NCI-H2196 treated with DMSO at 0.1 percent for 48 hours (cell line): Measurements from ENCODE around the gene ACSS3.

Experiments used
- DNase-seq: peaks from one replicate; lab custom pipeline; 2025; ENCODE audit not compliant: unreplicated experiment; lab: John Stamatoyannopoulos, UW

Gene ACSS3

GRCh38 chr12:81288651-81289050 is 210.8 kb downstream of the ACSS3 start:
- no peak for DNase-seq

GRCh38 chr12:81294325-81295190 is 216.7 kb downstream of the ACSS3 start:
- DNase-seq: no peak

GRCh38 chr12:81295251-81295650 is 217.4 kb downstream of the ACSS3 start:
- DNase-seq: no peak

GRCh38 chr12:81296556-81297305 is 218.9 kb downstream of the ACSS3 start:
- DNase-seq: no peak

DNA sequence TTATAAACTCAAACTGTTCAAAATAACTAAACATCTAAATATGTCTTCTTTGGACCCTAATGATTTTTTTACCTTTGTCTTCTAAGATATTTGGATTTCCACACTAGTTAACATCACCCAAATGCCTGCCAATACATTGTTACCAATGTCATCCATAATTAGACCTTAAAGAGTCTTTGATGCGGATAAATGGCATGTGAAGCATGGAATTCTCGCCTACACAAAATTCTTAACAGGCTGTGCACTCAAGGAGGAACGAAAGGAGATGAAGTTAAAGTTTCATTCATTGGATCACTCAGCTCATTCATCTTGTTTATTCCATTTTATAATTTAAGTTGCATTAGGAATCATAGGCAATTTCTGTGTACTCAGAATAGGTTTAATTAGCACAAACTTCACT is 219.7 kb downstream of the ACSS3 start:
- DNase-seq: no peak

- DNase-seq: no peak
These were observed 222.6 kb downstream of the ACSS3 start for GRCh38 chr12:81300454-81300853.

DNA sequence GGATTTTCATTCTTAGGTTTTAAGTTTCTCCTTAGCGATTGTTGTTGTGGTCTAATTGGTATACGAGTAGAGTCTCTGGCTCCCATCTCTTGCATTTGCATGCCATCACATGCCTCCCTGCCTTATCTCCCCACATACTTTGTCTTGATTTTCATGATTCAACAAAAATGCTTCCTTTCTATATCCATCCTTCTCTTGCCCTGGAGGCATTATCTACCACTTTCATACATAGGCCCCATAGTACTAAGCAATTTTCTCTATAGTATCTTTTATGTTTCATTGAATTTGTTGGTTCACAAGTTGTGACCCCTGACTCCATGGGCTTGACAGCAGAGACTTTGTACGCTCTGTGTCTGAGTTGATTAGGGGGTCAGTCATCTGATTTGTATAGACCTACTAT is 226.1 kb downstream of the ACSS3 start:
- no peak for DNase-seq
